Islet precursor cell (in vitro differentiated cells): ENCODE results near the gene SLC9B1.

Experiments used
- DNase-seq: peaks from one replicate; pipeline ENCODE4 v3.0.0-alpha.2; 2018

SLC9B1 gene

GRCh38 chr4:103019308-103020124, at the start of gene SLC9B1:
Gene SLC9B1, minus strand, starts transcription at chr4:103019705. Its CDS starts 27,994 bp downstream, at chr4:102991711.
- no peak for DNase-seq

GRCh38 chr4:103067841-103068547, 48.5 kb upstream of the SLC9B1 start:
- DNase-seq: no peak

GRCh38 chr4:103060453-103061148, 41.1 kb upstream of the SLC9B1 start:
- no peak for DNase-seq

GRCh38 chr4:103054030-103054429, 34.5 kb upstream of the SLC9B1 start:
- no peak for DNase-seq

GRCh38 chr4:103052779-103053178, 33.3 kb upstream of the SLC9B1 start:
- DNase-seq: no peak

GRCh38 chr4:103052145-103052544, 32.6 kb upstream of the SLC9B1 start:
- DNase-seq: no peak

- no peak for DNase-seq
These were observed 31.4 kb upstream of the SLC9B1 start for GRCh38 chr4:103050736-103051436.

- DNase-seq: peak; percentile 64
These were observed 27.1 kb upstream of the SLC9B1 start for GRCh38 chr4:103046416-103047290.

GRCh38 chr4:103044183-103044582, 24.7 kb upstream of the SLC9B1 start:
- no peak for DNase-seq

GRCh38 chr4:103036169-103036568, 16.7 kb upstream of the SLC9B1 start:
- DNase-seq: no peak

GRCh38 chr4:103032574-103032973, 13.1 kb upstream of the SLC9B1 start:
- DNase-seq: peak; percentile 81

GRCh38 chr4:103030791-103031190, 11.3 kb upstream of the SLC9B1 start:
- DNase-seq: no peak

- DNase-seq: no peak
These were observed 9.8 kb upstream of the SLC9B1 start for GRCh38 chr4:103029300-103029699.

- DNase-seq: no peak
These were observed 7.4 kb upstream of the SLC9B1 start for GRCh38 chr4:103026868-103027267.

GRCh38 chr4:103024996-103025395, 5.5 kb upstream of the SLC9B1 start:
- no peak for DNase-seq

- DNase-seq: no peak
These were observed 1.6 kb upstream of the SLC9B1 start for GRCh38 chr4:103021120-103021519.

- DNase-seq: no peak
These were observed 856 bp downstream of the SLC9B1 start for GRCh38 chr4:103018391-103019307.

GRCh38 chr4:103012551-103012950, 7.0 kb downstream of the SLC9B1 start:
- no peak for DNase-seq

GRCh38 chr4:103012060-103012459, 7.4 kb downstream of the SLC9B1 start:
- no peak for DNase-seq

- DNase-seq: no peak
These were observed 8.0 kb downstream of the SLC9B1 start for GRCh38 chr4:103011378-103012025.
